Endothelial cell of umbilical vein (primary cell): ENCODE data around the gene SEC62. TPM values are rescaled to one million over a fixed set of nuclear protein-coding genes. Genes with fewer than 3 reads are reported as not detected.

Experiments
- BruUV-seq: library from RNA; stranded (reverse); fragments of 400-500 nt; replicated peaks from 2 replicates; lab custom pipeline; 2021; lab: Mats Ljungman, UMichigan
- CTCF ChIA-PET: fragments of 300-600, 350-600 bp; sonication (Branson Sonifier 250); formaldehyde crosslinking; loops from one replicate; lab custom pipeline; 2021; ENCODE audit warnings: antibody characterized with exemption, inconsistent platforms; lab: Charles Lee
- POLR2A ChIA-PET: fragments of 300-600, 350-600 bp; sonication (Branson Sonifier 250); formaldehyde crosslinking; loops from one replicate; lab custom pipeline; 2021; ENCODE audit warnings: antibody characterized with exemption, inconsistent platforms; lab: Charles Lee
- DNase-seq: peaks from one replicate; pipeline ENCODE4 v3.0.0-alpha.2; 2011; ENCODE audit warnings: low read depth, low spot score
- FAIRE-seq: peaks from 2 replicates; lab custom pipeline; 2011; peaks lifted over from hg19 to GRCh38; lab: Jason Lieb, UNC
- H2AFZ ChIP-seq: 2 replicates; pipeline ENCODE4 v1.6.0; 2012; ENCODE audit warnings: low read depth, low read length, control low read depth, inconsistent platforms
- H3K27ac ChIP-seq: 2 replicates; pipeline ENCODE4 v1.5.1; 2011; ENCODE audit warnings: low read depth, mild to moderate bottlenecking, control low read depth, low read length, moderate library complexity; ENCODE audit not compliant: insufficient read depth
- H3K27me3 ChIP-seq, 2 experiments: 2 replicates each; pipeline versions ENCODE4 v1.6.0 to v1.6.1; 2011; ENCODE audit warnings: low read length in 2 of 2, mixed read lengths in 1 of 2; ENCODE audit not compliant: control insufficient read depth in 2 of 2, insufficient read depth in 2 of 2
- H3K36me3 ChIP-seq, 2 experiments: 2 replicates in 1 of 2; 3 replicates in 1 of 2; pipeline ENCODE4 v1.5.1; 2011; ENCODE audit warnings: low read length in 2 of 2, mild to moderate bottlenecking in 1 of 2, moderate library complexity in 1 of 2; ENCODE audit not compliant: control insufficient read depth in 2 of 2, insufficient read depth in 2 of 2; ENCODE audit errors: extremely low read depth in 1 of 2
- H3K4me1 ChIP-seq: 3 replicates; pipeline ENCODE4 v1.5.1; 2011; ENCODE audit warnings: mild to moderate bottlenecking, low read length; ENCODE audit not compliant: control insufficient read depth, insufficient read depth; ENCODE audit errors: extremely low read depth
- H3K4me2 ChIP-seq: 2 replicates; pipeline ENCODE4 v1.6.1; 2011; ENCODE audit warnings: low read length, control low read depth, mixed read lengths; ENCODE audit not compliant: insufficient read depth
- H3K4me3 ChIP-seq, 3 experiments: fragments of 200-600 bp in 1 of 3; sonication (generic), shearing (Covaris generic) in 1 of 3; replicated peaks in 1 of 3; 2 replicates each; pipeline ENCODE4 v1.5.1; 2011 to 2016; ENCODE audit warnings: control low read depth in 3 of 3, low read length in 3 of 3, mild to moderate bottlenecking in 2 of 3, inconsistent platforms in 1 of 3, low read depth in 1 of 3, moderate library complexity in 1 of 3; ENCODE audit not compliant: insufficient read depth in 1 of 3
- H3K79me2 ChIP-seq: 2 replicates; pipeline ENCODE4 v1.6.0; 2012; ENCODE audit warnings: low read length, inconsistent platforms; ENCODE audit not compliant: control insufficient read depth, insufficient read depth
- H3K9ac ChIP-seq: replicated peaks from 2 replicates; pipeline ENCODE3; 2011; ENCODE audit warnings: low read length, control low read depth; ENCODE audit not compliant: insufficient read depth; ENCODE audit errors: extremely low read depth
- H3K9me1 ChIP-seq: replicated peaks from 3 replicates; pipeline ENCODE4 v1.6.0; 2011; ENCODE audit warnings: mild to moderate bottlenecking, low read length; ENCODE audit not compliant: control insufficient read depth, insufficient read depth; ENCODE audit errors: extremely low read depth
- H3K9me3 ChIP-seq: replicated peaks from 2 replicates; pipeline ENCODE4 v1.5.1; 2012; ENCODE audit warnings: low read length, inconsistent platforms; ENCODE audit not compliant: control insufficient read depth, insufficient read depth
- H4K20me1 ChIP-seq: replicated peaks from 2 replicates; pipeline ENCODE3; 2011; ENCODE audit warnings: mild to moderate bottlenecking, low read length; ENCODE audit not compliant: control insufficient read depth, insufficient read depth; ENCODE audit errors: extremely low read depth
- CTCF ChIP-seq, 2 donors: IDR thresholded peaks; 1 replicate in 1 of 2; 2 replicates in 1 of 2; pipeline ENCODE4 v1.5.1; 2011; ENCODE audit warnings: low read length in 2 of 2, mild to moderate bottlenecking in 2 of 2, moderate library complexity in 2 of 2, control low read depth in 1 of 2, inconsistent platforms in 1 of 2, low read depth in 1 of 2; ENCODE audit not compliant: insufficient read depth in 1 of 2; ENCODE audit errors: extremely low read depth in 1 of 2
- EZH2 ChIP-seq: IDR thresholded peaks from 2 replicates; pipeline ENCODE4 v1.6.1; 2012; ENCODE audit warnings: borderline replicate concordance, low read depth, mild to moderate bottlenecking, moderate library complexity, low read length, inconsistent platforms; ENCODE audit not compliant: severe bottlenecking
- GATA2 ChIP-seq: IDR thresholded peaks from 2 replicates; pipeline ENCODE4 v1.7.0; 2011; ENCODE audit warnings: low read depth, mild to moderate bottlenecking, moderate library complexity, mixed read lengths, low read length; ENCODE audit not compliant: insufficient read length, insufficient read depth
- MAX ChIP-seq: IDR thresholded peaks from 2 replicates; pipeline ENCODE4 v1.6.1; 2011; ENCODE audit not compliant: insufficient read depth, insufficient read length
- MYC ChIP-seq: IDR thresholded peaks from one replicate; pipeline ENCODE4 v1.6.1; 2011; ENCODE audit warnings: mild to moderate bottlenecking, low read depth, low read length
- POLR2A ChIP-seq: IDR thresholded peaks from 2 replicates; pipeline ENCODE4 v1.6.1; 2012; ENCODE audit warnings: low read depth, mild to moderate bottlenecking, control low read depth, low read length
- POLR2AphosphoS5 ChIP-seq: IDR thresholded peaks from 2 replicates; pipeline ENCODE4 v1.6.1; 2012; ENCODE audit warnings: low read depth, mild to moderate bottlenecking, control low read depth, low read length, moderate library complexity; ENCODE audit not compliant: insufficient read depth
- dilution Hi-C: fragments of 300-500 bp; cut with MboI; formaldehyde crosslinking; loops from one replicate; pipeline ENCODE4 v1.15.0; 2019; ENCODE audit warnings: low sequenced_read_pairs; ENCODE audit not compliant: extremely low pct_ligation_motif_present
- intact Hi-C: fragments of 100-400 bp; cut with micrococcal nuclease; formaldehyde crosslinking; loops from one replicate; pipeline ENCODE4 v1.10.0; 2022
- polyA plus RNA-seq, 4 experiments: library from polyadenylated mRNA; depleted of rRNA in 3 of 4; stranded (reverse) in 3 of 4; unstranded in 1 of 4; fragments of >200 nt; gene quantifications; 2 replicates each; pipeline versions ENCODE4 v1.2.1 to v1.2.3, GENCODE V29; 2011 to 2012; ENCODE audit warnings: missing spikeins in 1 of 4
- total RNA-seq: library from RNA; stranded (reverse); gene quantifications from 2 replicates; pipeline ENCODE4 v1.2.3, GENCODE V29; 2021

Gene SEC62
- total and polyA plus RNA-seq, 2 donors (not counting 3 experiments of a cell fraction or from before 2014, with no cell fraction given), result 90.7 to 90.8 TPM

- BruUV-seq, result no TSS peak
- Histone ChIP-seq H3K79me2 (no peaks in the 10 kb centered on the region), H3K27ac (no peak overlapping the region), H3K4me1 (no peaks in the 10 kb centered on the region), H4K20me1 (no peaks in the 10 kb centered on the region), H3K9me1 (no peaks in the 10 kb centered on the region), H3K4me3 (no peak overlapping the region), H3K27me3 (peaks cover 22 to 23% of the 10 kb centered on the region in 2 experiments), H3K4me2 (no peak overlapping the region), H3K36me3 (no peaks in the 10 kb centered on the region), H2AFZ (no peak overlapping the region), H3K9ac (no peak overlapping the region), H3K9me3 (no peaks in the 10 kb centered on the region)
- dilution Hi-C loops, result no loop called here
- no peak for TF ChIP-seq CTCF (IDR thresholded peaks at IDR 0.05; ENCODE audit: extremely low read depth in 1 of 2, insufficient read depth in 1 of 2, low read depth in 1 of 2, low read length in 2 of 2)
- TF ChIP-seq EZH2, result no peak
- no peak for TF ChIP-seq POLR2AphosphoS5
- TF ChIP-seq MYC, result no peak
- no peak for TF ChIP-seq MAX
- no peak for TF ChIP-seq GATA2
- TF ChIP-seq POLR2A, result no peak
- ChIA-PET POLR2A (no interaction called here), CTCF (no interaction called here)
- no peak for DNase-seq
- FAIRE-seq, result no peak
- intact Hi-C loops, result no loop called here
Measured at GRCh38 chr3:169952045-169952444, 14.6 kb upstream of the SEC62 start.
